HepG2 (cell line): ENCODE measurements around the gene PITX3. TPM values are rescaled to one million over a fixed set of nuclear protein-coding genes. Genes with fewer than 3 reads are reported as not detected.

Experiments used
- ATAC-seq: fragments of 200-7000 bp; cut with Tn5 transposase; 3 replicates; pipeline ENCODE4 v1.9.1; 2020; ENCODE audit warnings: mild to moderate bottlenecking, moderate library complexity
- BruUV-seq: library from RNA; stranded (reverse); fragments of 400-500 nt; replicated peaks from 2 replicates; lab custom pipeline; 2021; lab: Mats Ljungman, UMichigan
- CTCF ChIA-PET: fragments of 300-600 bp; formaldehyde crosslinking; extraction: SDS; loops from one replicate; lab custom pipeline; 2021; ENCODE audit warnings: low total read pairs, inconsistent platforms, low intra/inter-chr PET ratio; lab: Yijun Ruan, JAX
- POLR2A ChIA-PET: fragments of 350-600 bp; sonication (Branson Sonifier 250); formaldehyde crosslinking; loops from one replicate; lab custom pipeline; 2020; ENCODE audit warnings: antibody characterized with exemption, inconsistent platforms; lab: Yijun Ruan, JAX
- DNase-seq: peaks from one replicate; pipeline ENCODE4 v3.0.0-alpha.2; 2015; ENCODE audit warnings: low spot score
- FAIRE-seq: peaks from 3 replicates; lab custom pipeline; 2011; peaks lifted over from hg19 to GRCh38; lab: Jason Lieb, UNC
- H2AFZ ChIP-seq: one replicate; pipeline ENCODE4 v1.6.1; 2011; ENCODE audit warnings: low read length, inconsistent platforms
- H3K27ac ChIP-seq: fragments of 300-600 bp; 3 replicates; pipeline ENCODE4 v1.8.0; 2011; ENCODE audit warnings: mixed run types, mild to moderate bottlenecking, mixed read lengths, low read length, inconsistent platforms; ENCODE audit not compliant: insufficient read depth; ENCODE audit errors: extremely low read length
- H3K27me3 ChIP-seq, 2 experiments: fragments of 200-600 bp in 1 of 2; 2 replicates in 1 of 2; 3 replicates in 1 of 2; pipeline versions ENCODE4 v1.6.0 to v1.8.0; 2011; ENCODE audit warnings: low read length in 2 of 2, mild to moderate bottlenecking in 2 of 2, moderate library complexity in 2 of 2, inconsistent platforms in 1 of 2; ENCODE audit not compliant: insufficient read depth in 2 of 2, control insufficient read depth in 1 of 2
- H3K36me3 ChIP-seq, 2 experiments: fragments of 200-600 bp in 1 of 2; replicated peaks in 1 of 2; 2 replicates in 1 of 2; 3 replicates in 1 of 2; pipeline versions ENCODE4 v1.5.1 to v1.8.0; 2011; ENCODE audit warnings: low read length in 2 of 2, inconsistent platforms in 1 of 2; ENCODE audit not compliant: insufficient read depth in 2 of 2, control insufficient read depth in 1 of 2
- H3K4me1 ChIP-seq: 2 replicates; pipeline ENCODE4 v1.5.1; 2012; ENCODE audit warnings: low read length, inconsistent platforms; ENCODE audit not compliant: insufficient read depth
- H3K4me2 ChIP-seq: 2 replicates; pipeline ENCODE4 v1.6.0; 2011; ENCODE audit warnings: low read depth, low read length, inconsistent platforms
- H3K4me3 ChIP-seq, 3 experiments: fragments of 200-600 bp in 1 of 3; sonication (generic), shearing (Covaris generic) in 1 of 3; replicated peaks in 1 of 3; 2 replicates each; pipeline ENCODE4 v1.5.1; 2011 to 2016; ENCODE audit warnings: low read length in 3 of 3, inconsistent platforms in 2 of 3, low read depth in 2 of 3, mild to moderate bottlenecking in 2 of 3, control low read depth in 1 of 3, mixed read lengths in 1 of 3; ENCODE audit not compliant: insufficient read depth in 1 of 3
- H3K79me2 ChIP-seq: one replicate; pipeline ENCODE4 v1.6.1; 2011; ENCODE audit warnings: low read length, inconsistent platforms; ENCODE audit not compliant: insufficient read depth
- H3K9ac ChIP-seq: 2 replicates; pipeline ENCODE4 v1.6.0; 2011; ENCODE audit warnings: mild to moderate bottlenecking, low read depth, low read length, inconsistent platforms; ENCODE audit not compliant: insufficient read depth
- H3K9me3 ChIP-seq: 2 replicates; pipeline ENCODE4 v1.5.1; 2012; ENCODE audit warnings: mild to moderate bottlenecking, low read length
- H4K20me1 ChIP-seq: 2 replicates; pipeline ENCODE4 v1.6.0; 2011; ENCODE audit warnings: inconsistent platforms, mild to moderate bottlenecking, low read length, moderate library complexity; ENCODE audit not compliant: insufficient read depth
- ARID2 ChIP-seq: sonication (generic); formaldehyde crosslinking; IDR thresholded peaks from 2 replicates; pipeline ENCODE4 v1.8.1; 2022; ENCODE audit warnings: mild to moderate bottlenecking, missing genetic modification reagents, borderline replicate concordance
- FOXK2 ChIP-seq: fragments of 450-650 bp; IDR thresholded peaks from 2 replicates; pipeline ENCODE4 v1.6.1; 2016
- KMT2B ChIP-seq: IDR thresholded peaks from 2 replicates; pipeline ENCODE4 v1.6.1; 2016; ENCODE audit warnings: missing genetic modification reagents, missing compliant biosample characterization
- RAD51 ChIP-seq: fragments of 450-650 bp; IDR thresholded peaks from 2 replicates; pipeline ENCODE4 v1.6.1; 2016; ENCODE audit warnings: borderline replicate concordance
- RNF219 ChIP-seq: sonication (generic); formaldehyde crosslinking; IDR thresholded peaks from 2 replicates; pipeline ENCODE4 v1.5.0; 2020; ENCODE audit warnings: mild to moderate bottlenecking, missing genetic modification reagents
- SKIL ChIP-seq: sonication (generic); formaldehyde crosslinking; IDR thresholded peaks from 2 replicates; pipeline ENCODE4 v1.8.0; 2022; ENCODE audit warnings: missing genetic modification reagents, mild to moderate bottlenecking, moderate library complexity, borderline replicate concordance
- SMARCC2 ChIP-seq: fragments of 450-650 bp; IDR thresholded peaks from 2 replicates; pipeline ENCODE4 v1.6.1; 2017; ENCODE audit warnings: antibody characterized with exemption, mild to moderate bottlenecking
- TBX2 ChIP-seq: sonication (generic); formaldehyde crosslinking; IDR thresholded peaks from 2 replicates; pipeline ENCODE4 v1.5.0; 2020; ENCODE audit warnings: missing genetic modification reagents, mild to moderate bottlenecking, borderline replicate concordance
- THYN1 ChIP-seq: sonication (generic); formaldehyde crosslinking; IDR thresholded peaks from 2 replicates; pipeline ENCODE4 v1.8.1; 2023; ENCODE audit warnings: low read depth, mild to moderate bottlenecking, moderate library complexity, missing genetic modification reagents, borderline replicate concordance
- ZFP1 ChIP-seq: IDR thresholded peaks from 2 replicates; pipeline ENCODE4 v1.6.1; 2016
- ZNF652 ChIP-seq: IDR thresholded peaks from 2 replicates; pipeline ENCODE4 v1.6.1; 2016; ENCODE audit warnings: low read depth, borderline replicate concordance
- ZNF883 ChIP-seq: sonication (generic); formaldehyde crosslinking; IDR thresholded peaks from 2 replicates; pipeline ENCODE4 v1.5.1; 2020; ENCODE audit warnings: mild to moderate bottlenecking, missing genetic modification reagents; ENCODE audit errors: not compliant biosample characterization
- ZSCAN31 ChIP-seq: sonication (generic); formaldehyde crosslinking; IDR thresholded peaks from 2 replicates; pipeline ENCODE4 v1.5.0; 2020; ENCODE audit warnings: low read depth, mild to moderate bottlenecking, missing genetic modification reagents
- WGBS: methylation state at CpG from one replicate; pipeline ENCODE4 v1.1.6; 2017; ENCODE audit warnings: low lambda C conversion rate; 5-methylcytosine and 5-hydroxymethylcytosine counted together
- in situ Hi-C: cut with HindIII; loops from 2 replicates; pipeline ENCODE4 v1.10.0; 2017; ENCODE audit warnings: low pct_unique_long_range_greater_than_20kb; ENCODE audit not compliant: extremely low pct_ligation_motif_present
- intact Hi-C: fragments of 100-400 bp; cut with micrococcal nuclease; formaldehyde crosslinking; loops from one replicate; pipeline ENCODE4 v1.10.0; 2022; ENCODE audit not compliant: unreplicated experiment
- polyA plus RNA-seq, 8 experiments: library from polyadenylated mRNA; depleted of rRNA in 3 of 8; stranded (reverse) in 7 of 8; unstranded in 1 of 8; fragments of >200 nt; fragmentation: Illumina TruSeq in 4 of 8; extraction: Trizol in 4 of 8; gene quantifications; 2 replicates each; pipeline versions ENCODE4 v1.2.1 to v1.2.3, GENCODE V29; 2011 to 2016; ENCODE audit warnings: low read depth in 4 of 8, missing spikeins in 1 of 8, mixed read lengths in 1 of 8; ENCODE audit not compliant: insufficient read depth in 1 of 8
- total RNA-seq, 5 experiments: library from RNA; depleted of rRNA; stranded (reverse); fragments of >200 nt; fragmentation: Illumina TruSeq; extraction: Trizol; gene quantifications; 2 replicates each; pipeline ENCODE4 v1.2.3, GENCODE V29; 2016; ENCODE audit warnings: low read depth in 1 of 5

The PITX3 gene
- total and polyA plus RNA-seq, 2 of the 13 experiments (the other 11 are each of a cell fraction or from before 2014, with no cell fraction given): not detected

GRCh38 chr10:102275343-102275742 lies 34.0 kb upstream of the PITX3 start:
- H3K4me3 ChIP-seq: no peak overlapping the region
- FAIRE-seq (no peak), DNase-seq (no peak), ATAC-seq (no peak)
- no peak overlapping the region for H3K27ac ChIP-seq
- ChIA-PET CTCF (no interaction called here), POLR2A (no interaction called here)
- no TSS peak for BruUV-seq
- H3K4me2 ChIP-seq: no peak overlapping the region
- H3K4me1 ChIP-seq: no peaks in the 10 kb centered on the region
- H3K36me3 ChIP-seq: peaks cover 4 to 7% of the 10 kb centered on the region in 2 experiments; a peak in 3 of 5 replicates
- no peaks in the 10 kb centered on the region for H3K27me3 ChIP-seq
- H4K20me1 ChIP-seq: peaks cover 8% of the 10 kb centered on the region; the same call in 1 of the 2 replicates
- in situ Hi-C loops: no loop called here
- H2AFZ ChIP-seq: no peak overlapping the region
- H3K9me3 ChIP-seq: no peaks in the 10 kb centered on the region
- TF ChIP-seq RNF219 (CRISPR knock-in tag): no peak
- peak; percentile 43; the same call in 1 of the 2 replicates for TF ChIP-seq ZNF652 (CRISPR knock-in tag)
- no peak for TF ChIP-seq RAD51
- WGBS: 94% methylated on average over 2 of the region's 2 CpGs
- intact Hi-C loops: no loop called here
- no peak overlapping the region for H3K9ac ChIP-seq
- H3K79me2 ChIP-seq: peaks cover 28% of the 10 kb centered on the region

- DNase-seq: no peak
- Histone ChIP-seq H3K36me3 (peaks cover 4 to 11% of the 10 kb centered on the region in 2 experiments; a peak in 4 of 5 replicates), H2AFZ (no peak overlapping the region), H3K79me2 (peaks cover 26% of the 10 kb centered on the region), H3K4me1 (no peaks in the 10 kb centered on the region), H3K27ac (no peak overlapping the region), H4K20me1 (peaks cover 8% of the 10 kb centered on the region; the same call in 1 of the 2 replicates), H3K4me2 (no peak overlapping the region), H3K9me3 (no peaks in the 10 kb centered on the region), H3K4me3 (no peak overlapping the region), H3K27me3 (no peaks in the 10 kb centered on the region), H3K9ac (no peak overlapping the region)
- 82% methylated on average over 1 of the region's 1 CpG for WGBS
- ChIA-PET CTCF (no interaction called here), POLR2A (no interaction called here)
- no TSS peak for BruUV-seq
- intact Hi-C loops: no loop called here
- no peak for ATAC-seq
- in situ Hi-C loops: no loop called here
- FAIRE-seq: no peak
- TF ChIP-seq SMARCC2 (no peak), ARID2 (CRISPR knock-in tag) (no peak), RNF219 (CRISPR knock-in tag) (no peak), SKIL (no peak), ZFP1 (CRISPR knock-in tag) (no peak), FOXK2 (no peak), ZNF883 (CRISPR knock-in tag) (no peak), ZSCAN31 (CRISPR knock-in tag) (no peak), THYN1 (CRISPR knock-in tag) (no peak), KMT2B (CRISPR knock-in tag) (no peak), TBX2 (no peak)
These were observed 32.8 kb upstream of the PITX3 start for GRCh38 chr10:102274062-102274461.
